Transverse colon (tissue), 4 donors: ENCODE data around the gene HELZ2. TPM values are rescaled to one million over a fixed set of nuclear protein-coding genes. Genes with fewer than 3 reads are reported as not detected.

Experiments used
- DNase-seq: peaks from one replicate; pipeline ENCODE4 v3.0.0-alpha.2; 2019
- H3K27ac ChIP-seq, 4 donors: fragments of 200-600 bp; sonication (generic); 2 replicates each; pipeline ENCODE4 v1.5.1; 2016 to 2018; ENCODE audit warnings: inconsistent platforms in 4 of 4
- H3K27me3 ChIP-seq: fragments of 200-600 bp; sonication (generic); 2 replicates; pipeline ENCODE4 v1.5.1; 2017; ENCODE audit warnings: inconsistent platforms
- H3K36me3 ChIP-seq, 4 donors: fragments of 200-600 bp; sonication (generic); 2 replicates each; pipeline ENCODE4 v1.5.1; 2017 to 2019; ENCODE audit warnings: inconsistent platforms in 4 of 4
- H3K4me1 ChIP-seq, 4 donors: fragments of 200-600 bp; sonication (generic); 2 replicates each; pipeline ENCODE4 v1.5.1; 2017 to 2020; ENCODE audit warnings: inconsistent platforms in 4 of 4
- H3K4me3 ChIP-seq, 4 donors: fragments of 200-600 bp; sonication (generic); 1 replicate in 1 of 4; 2 replicates in 3 of 4; pipeline versions ENCODE4 v1.5.1 to v1.6.1; 2017 to 2019; ENCODE audit warnings: inconsistent platforms in 4 of 4
- H3K9me3 ChIP-seq, 2 donors: fragments of 200-600 bp; sonication (generic); 2 replicates each; pipeline ENCODE4 v1.5.1; 2017 to 2019; ENCODE audit warnings: inconsistent platforms in 2 of 2
- EP300 ChIP-seq: sonication (generic); formaldehyde crosslinking; IDR thresholded peaks from one replicate; pipeline ENCODE4 v1.6.1; 2017; ENCODE audit warnings: antibody characterized with exemption, low read depth
- POLR2A ChIP-seq: fragments of 450-650 bp; IDR thresholded peaks from one replicate; pipeline ENCODE4 v1.6.1; 2016; ENCODE audit warnings: antibody characterized with exemption, mild to moderate bottlenecking, moderate library complexity
- POLR2AphosphoS5 ChIP-seq, 3 donors: sonication (generic); formaldehyde crosslinking; IDR thresholded peaks; one replicate each; pipeline ENCODE4 v1.6.1; 2016; ENCODE audit warnings: antibody characterized with exemption in 3 of 3
- WGBS, 2 donors: methylation state at CpG; one replicate each; pipeline ENCODE4 v1.1.5; 2018; ENCODE audit warnings: low coverage in 1 of 2; 5-methylcytosine and 5-hydroxymethylcytosine counted together
- in situ Hi-C, 4 donors: fragments of 200-750 bp; cut with MboI; loops; one replicate each; pipeline versions ENCODE4 v1.15.0 to v1.15.1; 2017; ENCODE audit warnings: low sequenced_read_pairs in 3 of 4, low pct_ligation_motif_present in 1 of 4, low pct_unique_long_range_greater_than_20kb in 1 of 4
- intact Hi-C: fragments of 100-400 bp; cut with DNase I; formaldehyde crosslinking; loops from one replicate; pipeline ENCODE4 v1.15.1; 2023; ENCODE audit warnings: low total_unique reads
- total RNA-seq, 4 donors: library from RNA; depleted of rRNA; stranded (reverse); fragments of >200 nt; gene quantifications; one replicate each; pipeline ENCODE4 v1.1.0, GENCODE V29; 2016
- TF ChIP-seq, protein P1 (sequence below), 5 experiments: fragments of 200-600 bp in 3 of 5; fragments of 450-650 bp in 2 of 5; sonication (generic) in 3 of 5; IDR thresholded peaks; 1 replicate in 2 of 5; 2 replicates in 3 of 5; pipeline ENCODE4 v1.5.1; 2016 to 2017; ENCODE audit warnings: antibody characterized with exemption in 5 of 5, inconsistent platforms in 3 of 5, mild to moderate bottlenecking in 2 of 5, moderate library complexity in 1 of 5

The HELZ2 gene, protein sequence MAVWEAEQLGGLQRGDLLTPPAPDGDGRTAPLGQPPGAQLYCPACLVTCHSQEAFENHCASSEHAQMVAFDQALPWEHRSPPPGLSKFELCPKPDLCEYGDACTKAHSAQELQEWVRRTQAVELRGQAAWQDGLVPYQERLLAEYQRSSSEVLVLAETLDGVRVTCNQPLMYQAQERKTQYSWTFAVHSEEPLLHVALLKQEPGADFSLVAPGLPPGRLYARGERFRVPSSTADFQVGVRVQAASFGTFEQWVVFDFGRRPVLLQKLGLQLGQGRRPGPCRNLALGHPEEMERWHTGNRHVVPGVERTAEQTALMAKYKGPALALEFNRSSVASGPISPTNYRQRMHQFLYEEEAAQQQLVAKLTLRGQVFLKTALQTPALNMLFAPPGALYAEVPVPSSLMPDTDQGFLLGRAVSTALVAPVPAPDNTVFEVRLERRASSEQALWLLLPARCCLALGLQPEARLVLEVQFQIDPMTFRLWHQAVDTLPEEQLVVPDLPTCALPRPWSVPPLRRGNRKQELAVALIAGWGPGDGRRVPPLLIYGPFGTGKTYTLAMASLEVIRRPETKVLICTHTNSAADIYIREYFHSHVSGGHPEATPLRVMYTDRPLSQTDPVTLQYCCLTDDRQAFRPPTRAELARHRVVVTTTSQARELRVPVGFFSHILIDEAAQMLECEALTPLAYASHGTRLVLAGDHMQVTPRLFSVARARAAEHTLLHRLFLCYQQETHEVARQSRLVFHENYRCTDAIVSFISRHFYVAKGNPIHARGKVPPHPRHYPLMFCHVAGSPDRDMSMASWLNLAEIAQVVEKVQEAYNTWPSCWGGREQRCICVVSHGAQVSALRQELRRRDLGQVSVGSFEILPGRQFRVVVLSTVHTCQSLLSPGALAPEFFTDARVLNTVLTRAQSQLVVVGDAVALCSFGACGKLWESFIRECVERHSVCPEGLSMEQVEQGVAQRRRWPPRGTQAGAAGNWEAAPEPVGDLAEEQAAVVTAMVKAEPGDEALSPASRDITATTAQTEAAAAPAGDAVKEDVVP (N-terminal part only)
- 10 to 100 TPM; 32.9 to 49.4 (median 38.8) TPM for total RNA-seq

DNA sequence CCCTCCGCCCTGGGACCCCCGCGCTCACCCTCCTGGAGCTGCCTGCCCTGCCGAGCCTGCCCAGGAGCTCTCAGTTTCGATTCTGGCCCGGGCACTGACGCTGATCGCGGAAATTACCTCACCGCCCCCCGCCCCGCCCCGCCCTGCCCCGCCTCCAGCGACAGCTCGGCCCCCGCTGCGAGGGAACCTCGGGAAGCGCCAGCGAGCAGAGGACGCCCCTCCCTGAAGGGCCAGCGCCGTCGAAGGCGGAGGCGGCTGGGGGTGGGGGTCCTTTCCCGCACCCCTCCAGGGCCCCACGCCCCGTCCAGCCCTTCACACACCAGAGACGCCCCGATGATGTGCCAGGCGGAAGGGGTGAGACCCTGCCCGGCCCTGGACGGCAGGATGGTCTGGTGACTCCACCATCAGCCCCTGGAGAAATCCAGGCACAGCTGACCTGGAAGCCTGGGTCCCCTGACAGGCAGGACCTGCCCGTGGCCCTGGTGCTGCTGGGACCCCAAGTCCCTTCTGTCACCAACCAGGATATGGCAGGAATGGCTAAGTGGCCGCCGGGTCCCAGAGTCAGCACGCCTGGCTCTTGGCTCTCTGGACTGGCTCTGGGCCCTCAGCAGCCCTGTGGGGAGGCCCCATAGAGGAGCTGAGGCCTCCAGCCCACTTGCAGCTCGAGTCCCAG lies at the start of gene HELZ2:
HELZ2 (minus strand) TSS at position 84 of the 673 bp plus-strand sequence. CDS start 1,854 bp downstream, outside the sequence.
- Histone ChIP-seq H3K36me3 (no peaks in the 10 kb centered on the region), H3K27me3 (peaks cover 20% of the 10 kb centered on the region), H3K27ac (peak within 1 kb of the TSS; percentile 81 to 92 (median 89)), H3K4me1 (peaks cover 6 to 18% (median 16%) of the 10 kb centered on the region in 4 donors), H3K4me3 (peak within 1 kb of the TSS; percentile 85 to 98 (median 94)), H3K9me3 (no peaks in the 10 kb centered on the region)
- DNase-seq: peak; percentile 88
- TF ChIP-seq EP300 (no peak), POLR2AphosphoS5 (IDR thresholded peaks at IDR 0.05) (peak; percentile 85 to 91 (median 88)), POLR2A (peak; percentile 6)
- TF ChIP-seq, protein P1, sequence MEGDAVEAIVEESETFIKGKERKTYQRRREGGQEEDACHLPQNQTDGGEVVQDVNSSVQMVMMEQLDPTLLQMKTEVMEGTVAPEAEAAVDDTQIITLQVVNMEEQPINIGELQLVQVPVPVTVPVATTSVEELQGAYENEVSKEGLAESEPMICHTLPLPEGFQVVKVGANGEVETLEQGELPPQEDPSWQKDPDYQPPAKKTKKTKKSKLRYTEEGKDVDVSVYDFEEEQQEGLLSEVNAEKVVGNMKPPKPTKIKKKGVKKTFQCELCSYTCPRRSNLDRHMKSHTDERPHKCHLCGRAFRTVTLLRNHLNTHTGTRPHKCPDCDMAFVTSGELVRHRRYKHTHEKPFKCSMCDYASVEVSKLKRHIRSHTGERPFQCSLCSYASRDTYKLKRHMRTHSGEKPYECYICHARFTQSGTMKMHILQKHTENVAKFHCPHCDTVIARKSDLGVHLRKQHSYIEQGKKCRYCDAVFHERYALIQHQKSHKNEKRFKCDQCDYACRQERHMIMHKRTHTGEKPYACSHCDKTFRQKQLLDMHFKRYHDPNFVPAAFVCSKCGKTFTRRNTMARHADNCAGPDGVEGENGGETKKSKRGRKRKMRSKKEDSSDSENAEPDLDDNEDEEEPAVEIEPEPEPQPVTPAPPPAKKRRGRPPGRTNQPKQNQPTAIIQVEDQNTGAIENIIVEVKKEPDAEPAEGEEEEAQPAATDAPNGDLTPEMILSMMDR (IDR thresholded peaks at IDR 0.05): no peak
- in situ Hi-C loops (no loop called here), intact Hi-C loops (no loop called here)
- 52% methylated on average over 7 of the region's 40 CpGs; no CpG with 5 or more reads in 1 of the 2 donors for WGBS, 2 donors

DNA sequence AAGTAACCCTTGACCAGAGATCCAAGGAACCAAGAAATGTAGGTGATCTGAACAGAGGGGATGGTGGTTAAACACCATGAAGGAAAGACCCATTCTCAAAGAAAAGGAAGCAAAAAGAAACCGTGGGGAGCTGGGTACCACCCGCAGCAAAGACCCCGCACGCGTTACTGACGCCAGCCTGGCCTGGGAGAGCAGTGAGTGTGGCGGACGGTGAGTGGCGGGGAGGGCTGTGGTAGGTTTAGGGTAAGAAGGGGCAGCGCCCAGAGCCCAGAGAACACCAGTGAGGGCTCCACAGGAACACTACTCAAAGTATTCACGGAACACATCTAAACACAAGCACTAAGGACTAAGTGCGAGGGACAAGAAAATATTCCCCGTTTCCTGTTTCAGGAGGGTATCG lies 48.7 kb upstream of the HELZ2 start:
- TF ChIP-seq EP300 (no peak), POLR2AphosphoS5 (IDR thresholded peaks at IDR 0.05) (no peak), POLR2A (no peak)
- TF ChIP-seq, protein P1 (IDR thresholded peaks at IDR 0.05): no peak
- Histone ChIP-seq H3K9me3 (no peaks in the 10 kb centered on the region), H3K36me3 (peaks cover 0 to 8% (median 1%) of the 10 kb centered on the region in 4 donors), H3K4me3 (no peak overlapping the region), H3K27ac (no peak overlapping the region), H3K27me3 (no peaks in the 10 kb centered on the region), H3K4me1 (peaks cover 0 to 15% (median 3%) of the 10 kb centered on the region in 4 donors)
- 93 to 95% methylated on average over 12 to 14 of the region's 14 CpGs for WGBS, 2 donors
- DNase-seq: no peak
- in situ Hi-C loops: no loop called here
- intact Hi-C loops: no loop called here

DNA sequence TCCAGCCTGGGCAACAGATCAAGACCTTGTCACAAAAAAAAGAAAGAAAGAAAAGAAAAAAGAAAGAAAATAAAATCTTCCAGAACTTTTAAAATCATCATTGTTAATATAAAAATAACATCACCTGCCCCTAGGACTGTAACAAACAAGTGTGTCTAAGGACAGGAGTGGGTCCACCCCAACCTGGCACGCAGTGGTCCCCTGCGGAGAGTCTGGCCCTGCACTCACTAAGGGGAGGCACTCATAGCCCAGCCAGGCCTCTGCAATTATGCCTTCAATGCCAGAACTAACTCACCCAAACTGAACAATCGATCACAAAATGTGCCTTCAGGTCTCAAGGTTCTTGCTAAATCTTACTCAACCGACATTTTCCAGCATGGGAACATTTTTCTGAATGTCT lies 48.1 kb upstream of the HELZ2 start:
- Histone ChIP-seq H3K27ac (no peak overlapping the region), H3K4me3 (no peak overlapping the region), H3K9me3 (no peaks in the 10 kb centered on the region), H3K36me3 (peaks cover 0 to 9% (median 4%) of the 10 kb centered on the region in 4 donors), H3K27me3 (no peaks in the 10 kb centered on the region), H3K4me1 (peaks cover 0 to 10% (median 3%) of the 10 kb centered on the region in 4 donors)
- whole genome bisulfite sequencing, 2 donors: 94 to 100% methylated on average over 3 to 4 of the region's 4 CpGs
- no peak for TF ChIP-seq POLR2A
- TF ChIP-seq, protein P1 (IDR thresholded peaks at IDR 0.05): no peak
- in situ Hi-C loops: no loop called here
- intact Hi-C loops: no loop called here
- no peak for DNase-seq
